IMR-90 (cell line): ENCODE measurements around the gene ANXA2. TPM values are rescaled to one million over a fixed set of nuclear protein-coding genes. Genes with fewer than 3 reads are reported as not detected.
A peak's percentile ranks its signal among the peaks of the same experiment; 100 is the strongest.

ENCODE experiments used
- ATAC-seq: fragments of 200-7000 bp; cut with Tn5 transposase; 2 replicates; pipeline ENCODE4 v1.9.1; 2020; ENCODE audit warnings: low read depth, mild to moderate bottlenecking, moderate library complexity
- BruUV-seq: library from RNA; stranded (reverse); fragments of 400-500 nt; replicated peaks from 2 replicates; lab custom pipeline; 2021; lab: Mats Ljungman, UMichigan
- CTCF ChIA-PET: fragments of 300-600 bp; formaldehyde crosslinking; extraction: SDS; loops from one replicate; lab custom pipeline; 2021; ENCODE audit warnings: antibody characterized with exemption; lab: Yijun Ruan, JAX
- POLR2A ChIA-PET: fragments of 300-600 bp; sonication (Branson Sonifier 250); formaldehyde crosslinking; loops from one replicate; lab custom pipeline; 2022; ENCODE audit warnings: antibody characterized with exemption; ENCODE audit not compliant: unreplicated experiment; lab: Charles Lee
- DNase-seq: peaks from one replicate; pipeline ENCODE4 v3.0.0; 2013
- H2AFZ ChIP-seq: replicated peaks from 2 replicates; pipeline ENCODE3; 2013; ENCODE audit warnings: low read length, mild to moderate bottlenecking; ENCODE audit not compliant: poor library complexity
- H2AK5ac ChIP-seq: 2 replicates; pipeline ENCODE4 v1.6.1; 2013; ENCODE audit warnings: low read depth, low read length, inconsistent platforms
- H2AK9ac ChIP-seq: replicated peaks from 2 replicates; pipeline ENCODE3; 2013; ENCODE audit warnings: mild to moderate bottlenecking, low read depth, low read length, moderate library complexity; ENCODE audit not compliant: poor library complexity
- H2BK120ac ChIP-seq: 2 replicates; pipeline ENCODE4 v1.6.1; 2013; ENCODE audit warnings: low read depth, low read length, inconsistent platforms
- H2BK15ac ChIP-seq: 3 replicates; pipeline ENCODE4 v1.6.1; 2013; ENCODE audit warnings: low read depth, low read length, inconsistent platforms
- H2BK20ac ChIP-seq: 2 replicates; pipeline ENCODE4 v1.6.1; 2013; ENCODE audit warnings: low read depth, mild to moderate bottlenecking, inconsistent platforms, low read length, moderate library complexity
- H2BK5ac ChIP-seq: 2 replicates; pipeline ENCODE4 v1.6.1; 2013; ENCODE audit warnings: mild to moderate bottlenecking, low read depth, low read length, inconsistent platforms; ENCODE audit not compliant: poor library complexity, severe bottlenecking
- H3K14ac ChIP-seq: replicated peaks from 2 replicates; pipeline ENCODE4 v1.6.1; 2013; ENCODE audit warnings: low read depth, low read length, inconsistent platforms
- H3K18ac ChIP-seq: 2 replicates; pipeline ENCODE4 v1.6.1; 2013; ENCODE audit warnings: low read depth, low read length, control low read depth
- H3K23ac ChIP-seq: 2 replicates; pipeline ENCODE4 v1.6.1; 2013; ENCODE audit warnings: low read depth, low read length, inconsistent platforms
- H3K27ac ChIP-seq: 2 replicates; pipeline ENCODE4 v1.5.1; 2013; ENCODE audit warnings: mild to moderate bottlenecking, control low read depth, low read length; ENCODE audit not compliant: insufficient read depth
- H3K27me3 ChIP-seq: 2 replicates; pipeline ENCODE4 v1.6.1; 2013; ENCODE audit warnings: low read length; ENCODE audit not compliant: control insufficient read depth, insufficient read depth
- H3K36me3 ChIP-seq: 2 replicates; pipeline ENCODE4 v1.6.1; 2013; ENCODE audit warnings: low read length, mixed read lengths; ENCODE audit not compliant: control insufficient read depth, insufficient read depth
- H3K4ac ChIP-seq: 2 replicates; pipeline ENCODE4 v1.6.1; 2013; ENCODE audit warnings: low read depth, low read length, inconsistent platforms
- H3K4me1 ChIP-seq: 2 replicates; pipeline ENCODE4 v1.6.1; 2013; ENCODE audit warnings: low read length, mixed read lengths; ENCODE audit not compliant: control insufficient read depth, insufficient read depth
- H3K4me2 ChIP-seq: 2 replicates; pipeline ENCODE4 v1.6.1; 2013; ENCODE audit warnings: low read depth, mild to moderate bottlenecking, control low read depth, low read length, moderate library complexity
- H3K4me3 ChIP-seq: 2 replicates; pipeline ENCODE4 v1.5.1; 2013; ENCODE audit warnings: low read depth, mild to moderate bottlenecking, control low read depth, low read length, moderate library complexity; ENCODE audit not compliant: insufficient read depth
- H3K56ac ChIP-seq: 2 replicates; pipeline ENCODE4 v1.6.1; 2013; ENCODE audit warnings: low read length, inconsistent platforms; ENCODE audit not compliant: insufficient read depth; ENCODE audit errors: extremely low read depth
- H3K79me1 ChIP-seq, 2 experiments: 2 replicates each; pipeline ENCODE4 v1.6.1; 2013; ENCODE audit warnings: low read length in 2 of 2, inconsistent platforms in 1 of 2, low read depth in 1 of 2
- H3K9ac ChIP-seq: 2 replicates; pipeline ENCODE4 v1.6.1; 2013; ENCODE audit warnings: low read depth, low read length, control low read depth
- H3K9me1 ChIP-seq: 2 replicates; pipeline ENCODE4 v1.6.1; 2013; ENCODE audit warnings: low read length, inconsistent platforms; ENCODE audit not compliant: insufficient read depth
- H3K9me3 ChIP-seq: 2 replicates; pipeline ENCODE4 v1.6.1; 2013; ENCODE audit warnings: low read length; ENCODE audit not compliant: control insufficient read depth, insufficient read depth
- H4K20me1 ChIP-seq: 2 replicates; pipeline ENCODE4 v1.6.1; 2013; ENCODE audit warnings: low read length, inconsistent platforms; ENCODE audit not compliant: insufficient read depth
- H4K5ac ChIP-seq: 2 replicates; pipeline ENCODE4 v1.6.1; 2013; ENCODE audit warnings: mild to moderate bottlenecking, low read depth, low read length, control low read depth
- H4K8ac ChIP-seq, 2 experiments: 2 replicates each; pipeline ENCODE4 v1.6.1; 2013; ENCODE audit warnings: low read depth in 2 of 2, low read length in 2 of 2, control low read depth in 1 of 2, inconsistent platforms in 1 of 2
- H4K91ac ChIP-seq: 2 replicates; pipeline ENCODE4 v1.6.1; 2013; ENCODE audit warnings: low read depth, low read length, inconsistent platforms; ENCODE audit not compliant: insufficient read depth
- BHLHE40 ChIP-seq: fragments of 150-350 bp; IDR thresholded peaks from 2 replicates; pipeline ENCODE4 v1.6.1; 2016; ENCODE audit warnings: mild to moderate bottlenecking, low read depth, low read length
- MAFK ChIP-seq: IDR thresholded peaks from 2 replicates; pipeline ENCODE4 v1.6.1; 2012; ENCODE audit warnings: low read depth, low read length, improper control_type of control experiment
- MXI1 ChIP-seq: IDR thresholded peaks from 2 replicates; pipeline ENCODE4 v1.6.1; 2012; ENCODE audit warnings: low read depth, mild to moderate bottlenecking, low read length, moderate library complexity, borderline replicate concordance
- POLR2A ChIP-seq: IDR thresholded peaks from 2 replicates; pipeline ENCODE4 v1.6.1; 2012; ENCODE audit warnings: mild to moderate bottlenecking, low read depth, low read length
- USF2 ChIP-seq: fragments of 150-350 bp; IDR thresholded peaks from 2 replicates; pipeline ENCODE4 v1.6.1; 2017; ENCODE audit warnings: mild to moderate bottlenecking, antibody characterized with exemption, low read length, low read depth
- WGBS, 2 experiments: methylation state at CpG; one replicate each; pipeline versions ENCODE4 v1.1.5 to v1.1.7; 2013; ENCODE audit warnings: missing lambda C conversion rate in 2 of 2; ENCODE audit not compliant: insufficient read length in 1 of 2; ENCODE audit errors: extremely low coverage in 2 of 2; 5-methylcytosine and 5-hydroxymethylcytosine counted together
- dilution Hi-C: fragments of 300-500 bp; cut with HindIII; formaldehyde crosslinking; loops from one replicate; pipeline ENCODE4 v1.14.3; 2018; ENCODE audit warnings: low sequenced_read_pairs; ENCODE audit not compliant: unreplicated experiment
- in situ Hi-C: fragments of 300-500 bp; cut with MboI; formaldehyde crosslinking; loops from 3 replicates; pipeline ENCODE4 v1.14.3; 2019; ENCODE audit warnings: low sequenced_read_pairs, inconsistent platforms, mixed read lengths
- intact Hi-C: fragments of 100-400 bp; cut with micrococcal nuclease; formaldehyde crosslinking; loops from 2 replicates; pipeline ENCODE4 v1.10.0; 2022
- polyA plus RNA-seq, 3 experiments: library from polyadenylated mRNA; depleted of rRNA; stranded (reverse); fragments of >200 nt; gene quantifications; 2 replicates each; pipeline ENCODE4 v1.2.3, GENCODE V29; 2012; ENCODE audit warnings: low replicate concordance in 1 of 3
- total RNA-seq: library from RNA; depleted of rRNA; stranded (reverse); fragments of >200 nt; gene quantifications from 2 replicates; pipeline ENCODE4 v1.2.3, GENCODE V29; 2012

Gene ANXA2
- total and polyA plus RNA-seq, 2 of the 4 experiments (the other 2 are of a cell fraction), result 7,454 to 8,412 TPM

- no peak overlapping the region for H3K56ac ChIP-seq
- BruUV-seq, result no TSS peak
- H2BK120ac ChIP-seq, result no peak overlapping the region
- ChIA-PET POLR2A (interaction anchor here (0.6 kb wide), 1 partner anchor 13 kb away, joined by 4 read pairs; no protein-coding TSS in a partner anchor), CTCF (no interaction called here)
- H3K79me1 ChIP-seq, result peaks cover 9 to 48% of the 10 kb centered on the region in 2 experiments; a peak in 3 of 4 replicates
- no peak overlapping the region for H4K5ac ChIP-seq
- no peak overlapping the region for H3K9ac ChIP-seq
- in situ Hi-C loops, result no loop called here
- H3K27ac ChIP-seq, result no peak overlapping the region
- DNase-seq (no peak), ATAC-seq (no peak)
- no peak overlapping the region for H2AK9ac ChIP-seq
- H3K9me1 ChIP-seq, result peaks cover 37% of the 10 kb centered on the region
- H3K4me3 ChIP-seq, result no peak overlapping the region
- H3K4me1 ChIP-seq, result peaks cover 28% of the 10 kb centered on the region
- WGBS, 2 experiments, result no CpG with 5 or more reads among the region's 3 CpGs
- peaks cover 99% of the 10 kb centered on the region for H4K20me1 ChIP-seq
- H3K36me3 ChIP-seq, result peaks cover 31% of the 10 kb centered on the region
- H2AK5ac ChIP-seq, result no peak overlapping the region
- no peak overlapping the region for H3K4me2 ChIP-seq
- no peak overlapping the region for H2BK15ac ChIP-seq
- H2BK20ac ChIP-seq, result no peak overlapping the region
- no peaks in the 10 kb centered on the region for H3K27me3 ChIP-seq
- TF ChIP-seq BHLHE40 (no peak), MAFK (peak; percentile 25; the same call in 1 of the 2 replicates), MXI1 (no peak), POLR2A (no peak), USF2 (0 out of 2 replicates have a peak, but pooled peaks have one; percentile 8)
- no peak overlapping the region for H4K8ac ChIP-seq
- H3K18ac ChIP-seq, result no peak overlapping the region
- H4K91ac ChIP-seq, result no peak overlapping the region
- no peak overlapping the region for H3K4ac ChIP-seq
- intact Hi-C loops, result no loop called here
- no peak overlapping the region for H3K14ac ChIP-seq
- H3K23ac ChIP-seq, result no peak overlapping the region; the same call in 1 of the 2 replicates
- dilution Hi-C loops, result no loop called here
- H2BK5ac ChIP-seq, result no peak overlapping the region
- no peaks in the 10 kb centered on the region for H3K9me3 ChIP-seq
- H2AFZ ChIP-seq, result no peak overlapping the region
Observed at GRCh38 chr15:60384526-60385126, 13.2 kb downstream of the ANXA2 start.
